Stimulated activated CD4-positive, alpha-beta T cell treated with anti-CD3 and anti-CD28 coated beads, Interleukin-15, amount 100 ng/mL, for 48 hours (primary cell): Measurements from ENCODE around the gene SCAANT1.

Experiments used
- DNase-seq, 2 donors: peaks; one replicate each; pipeline ENCODE4 v3.0.0-alpha.2; 2020; ENCODE audit warnings: low read depth in 2 of 2

SCAANT1 gene

DNA sequence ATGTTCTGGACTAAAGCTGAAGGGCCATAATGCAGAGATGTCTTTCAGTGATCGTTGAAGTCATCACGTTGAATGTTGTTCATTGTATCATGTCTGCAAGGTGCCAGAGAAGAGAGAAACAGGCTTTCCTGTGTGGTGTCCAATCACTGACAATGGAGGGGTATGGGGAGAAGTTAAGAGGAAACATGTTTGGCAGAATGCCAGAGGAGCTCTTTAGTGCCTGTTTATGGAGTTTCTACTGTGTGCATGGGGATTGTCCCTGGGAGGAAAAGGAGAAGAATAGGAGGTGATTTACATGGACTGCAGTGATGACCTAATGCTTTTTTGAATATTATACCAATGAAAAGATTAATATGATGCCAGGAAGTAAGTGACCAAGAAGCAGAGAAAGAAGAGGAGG lies 11.7 kb downstream of the SCAANT1 start:
- DNase-seq, result no peak

DNA sequence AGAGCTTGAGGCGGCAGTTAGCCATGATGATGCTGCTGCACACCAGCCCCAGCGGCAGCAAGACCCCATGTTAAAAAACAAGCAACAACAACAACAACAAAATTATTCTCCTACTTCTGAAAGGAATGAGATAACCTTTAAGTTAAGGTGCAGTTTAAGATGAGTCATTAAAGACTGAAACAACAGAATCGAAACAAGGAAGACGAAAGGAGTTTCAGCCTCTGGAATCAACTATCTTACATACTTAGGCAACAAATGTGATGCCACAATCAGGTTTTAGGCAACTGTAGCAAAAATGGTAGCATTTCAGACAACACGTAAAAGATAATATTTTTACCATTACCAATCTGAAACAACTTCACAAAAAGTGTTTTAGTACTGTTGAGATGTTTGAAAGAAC lies 12.2 kb downstream of the SCAANT1 start:
- no peak for DNase-seq

DNA sequence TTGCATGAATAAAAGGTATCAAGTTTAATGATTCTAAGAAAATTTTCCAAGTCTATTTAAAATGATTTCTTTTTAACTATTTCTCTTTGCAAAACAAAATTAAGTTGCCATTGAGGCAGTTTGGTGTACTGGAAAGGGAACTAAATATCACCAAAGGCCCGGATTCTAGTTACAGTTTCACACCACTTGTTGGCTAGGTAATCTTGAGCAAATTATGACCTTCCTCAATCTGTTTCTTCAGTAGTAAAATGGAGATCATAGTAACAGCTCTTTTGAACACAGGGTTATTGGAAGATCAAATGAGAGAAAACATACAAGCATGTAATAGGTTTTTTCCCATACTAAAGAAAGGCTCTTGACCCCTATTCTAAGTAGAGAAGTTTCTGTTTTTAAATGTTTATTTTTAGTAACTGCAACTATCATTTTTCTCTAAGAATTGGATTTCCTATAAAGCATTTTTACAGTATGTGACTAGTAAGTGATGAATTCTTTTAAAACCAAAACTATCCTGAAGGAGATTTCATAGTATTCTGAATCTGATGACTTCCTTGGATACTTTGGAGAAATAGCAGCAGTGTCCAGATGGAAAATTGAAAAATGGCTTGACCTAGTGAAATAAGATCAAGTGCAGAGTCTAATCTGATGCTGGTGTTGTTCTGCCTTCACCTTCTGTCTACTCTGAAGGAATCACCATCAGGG lies 15.7 kb downstream of the SCAANT1 start:
- DNase-seq, result no peak

DNA sequence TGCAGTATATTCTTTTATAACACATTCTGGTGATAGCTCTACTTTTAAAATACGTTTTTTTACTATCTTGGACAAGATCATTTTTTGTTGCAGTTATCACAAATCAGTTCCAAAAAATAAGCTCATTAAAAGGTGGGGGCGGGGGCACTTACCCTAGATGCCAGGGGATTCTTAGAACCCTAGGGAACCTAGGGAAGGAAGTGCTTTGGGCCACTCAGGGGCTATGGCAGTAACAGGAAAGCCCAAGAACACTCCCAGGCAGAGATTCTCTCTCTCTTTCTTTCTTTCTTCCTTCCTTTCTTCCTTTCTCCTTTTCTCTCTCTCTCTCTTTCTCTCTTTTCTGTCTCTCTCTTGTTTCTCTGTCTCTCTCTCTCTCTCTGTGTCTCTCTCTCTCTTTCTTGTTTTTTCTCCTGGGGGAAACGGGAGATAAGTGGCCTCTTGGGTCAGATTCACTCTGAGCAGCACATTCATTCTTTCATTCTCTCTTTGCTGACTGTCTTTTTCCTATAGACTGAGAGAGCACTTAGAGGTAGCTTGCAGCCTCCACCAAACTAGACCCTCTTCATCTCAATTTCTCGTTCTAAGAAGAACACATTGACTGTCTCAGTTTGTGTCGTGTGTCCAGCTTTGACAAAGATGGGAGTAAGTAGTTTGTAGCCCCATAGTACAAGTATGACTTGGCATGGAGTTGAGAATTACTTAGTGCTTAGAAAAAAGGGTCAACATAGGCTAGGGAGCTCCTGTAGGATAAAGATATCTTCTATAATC lies 16.6 kb downstream of the SCAANT1 start:
- no peak for DNase-seq

DNA sequence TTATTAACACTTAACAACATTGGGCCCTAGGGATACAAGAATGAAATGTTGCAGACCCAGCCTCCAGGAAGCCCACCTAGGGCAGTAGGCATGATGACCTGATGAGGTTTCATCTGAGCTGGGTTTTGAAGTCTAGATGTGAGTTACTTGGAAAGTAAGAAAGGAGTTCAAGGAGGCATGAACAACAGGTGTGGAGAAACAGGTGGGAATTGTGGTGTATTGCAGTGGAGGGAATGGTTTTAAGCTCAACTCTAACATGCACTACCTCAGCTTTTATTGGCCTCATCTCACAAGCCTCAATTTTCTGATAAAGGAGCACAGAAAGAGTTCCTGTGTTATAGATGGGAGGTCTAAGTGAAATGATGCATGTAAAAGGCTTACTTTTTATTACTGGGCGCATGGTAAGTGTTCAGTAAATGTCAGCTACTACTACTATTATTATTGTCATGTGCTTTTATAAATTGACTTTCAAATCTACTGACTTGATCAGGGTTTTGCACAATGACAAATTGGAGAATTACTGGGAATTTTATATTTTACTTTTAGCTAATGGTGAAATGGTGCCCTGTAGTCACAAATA lies 19.3 kb downstream of the SCAANT1 start:
- no peak for DNase-seq

DNA sequence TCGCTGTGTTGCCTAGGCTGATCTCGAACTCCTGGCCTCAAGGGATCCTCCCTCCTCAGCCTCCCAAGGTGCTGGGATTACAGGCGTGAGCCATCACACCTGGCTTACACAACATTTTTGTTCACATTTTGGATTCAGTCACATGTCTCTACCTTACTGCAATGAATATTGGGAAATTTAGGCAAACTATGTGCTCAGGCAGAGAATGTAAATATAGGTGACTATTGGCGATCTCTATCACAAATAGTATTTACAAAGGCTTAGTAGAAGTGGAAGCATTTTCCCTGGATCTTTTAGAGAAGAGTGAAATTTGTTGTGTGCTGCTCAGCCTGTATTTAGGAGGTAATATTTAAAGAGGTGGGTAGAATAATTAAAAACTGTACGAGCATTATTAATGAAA lies 20.7 kb downstream of the SCAANT1 start:
- no peak for DNase-seq

DNA sequence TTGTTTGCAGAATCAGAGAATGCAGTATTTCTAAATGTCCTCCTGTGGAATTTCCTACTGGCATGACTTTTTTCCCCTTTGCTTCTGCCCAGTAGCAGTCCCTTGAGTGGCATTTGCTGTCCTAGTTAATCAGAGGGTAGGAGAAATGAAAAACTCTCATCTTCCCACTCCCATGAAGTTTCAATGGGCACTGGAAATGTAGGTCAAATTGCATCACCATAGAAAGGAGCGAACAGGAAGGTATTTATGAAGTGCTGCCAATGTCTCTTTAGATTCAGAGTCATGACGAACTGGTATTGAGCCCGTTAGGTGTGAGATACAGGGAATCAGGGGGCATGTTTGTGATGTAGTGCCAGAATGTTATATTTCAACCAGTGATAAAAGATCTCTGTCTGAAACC lies 25.3 kb downstream of the SCAANT1 start:
- DNase-seq, result no peak

DNA sequence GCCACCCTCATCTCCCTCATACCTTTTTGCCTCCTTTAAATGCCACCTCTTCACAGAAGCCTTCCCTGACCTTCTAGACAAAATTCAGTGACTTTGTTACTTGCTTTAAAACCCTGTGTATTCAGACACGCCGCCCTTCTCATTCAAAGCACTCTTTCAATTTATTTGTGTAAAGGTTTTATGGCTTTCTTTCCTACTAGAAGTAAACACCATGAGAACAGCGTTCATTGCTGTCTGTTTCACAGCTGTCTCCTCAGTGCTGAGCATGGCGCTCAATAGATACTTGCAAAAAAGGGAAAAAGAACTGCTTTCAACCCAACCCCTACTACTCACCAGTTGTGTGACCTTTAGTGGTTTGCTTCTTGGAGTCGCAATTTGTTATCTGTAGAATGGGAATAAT lies 31.5 kb downstream of the SCAANT1 start:
- no peak for DNase-seq

DNA sequence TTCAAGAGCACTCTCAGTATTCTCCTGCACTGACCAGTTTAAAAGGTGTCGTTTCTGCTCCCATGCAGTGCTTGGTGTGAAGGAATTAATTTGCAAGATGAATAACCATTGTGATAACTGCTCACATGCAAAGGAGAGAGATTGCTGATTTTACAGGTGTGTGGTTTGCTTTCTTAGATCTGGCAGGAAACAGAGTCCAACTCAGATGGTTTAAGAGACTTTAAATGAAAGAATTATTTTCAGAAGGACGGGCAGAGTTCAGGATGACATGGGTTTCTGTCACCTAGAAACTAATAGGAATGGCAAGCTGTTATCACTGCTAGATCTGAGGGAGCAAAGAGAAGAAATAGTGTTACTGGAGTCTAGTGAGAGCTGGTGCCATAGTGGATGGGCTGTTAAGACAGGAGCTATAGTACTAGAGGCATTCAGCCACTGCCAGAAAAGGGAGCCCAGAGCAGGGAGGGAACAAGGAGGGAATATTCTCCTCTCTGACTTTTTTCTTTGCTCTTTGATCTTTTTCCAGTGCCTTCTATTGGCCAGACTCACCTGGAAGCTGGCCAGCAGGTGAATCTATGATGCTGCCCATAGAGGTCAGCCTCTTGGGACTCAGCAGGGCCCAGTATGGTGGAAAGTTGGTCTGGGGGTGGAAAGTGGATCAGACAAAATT lies 33.7 kb downstream of the SCAANT1 start:
- no peak for DNase-seq

DNA sequence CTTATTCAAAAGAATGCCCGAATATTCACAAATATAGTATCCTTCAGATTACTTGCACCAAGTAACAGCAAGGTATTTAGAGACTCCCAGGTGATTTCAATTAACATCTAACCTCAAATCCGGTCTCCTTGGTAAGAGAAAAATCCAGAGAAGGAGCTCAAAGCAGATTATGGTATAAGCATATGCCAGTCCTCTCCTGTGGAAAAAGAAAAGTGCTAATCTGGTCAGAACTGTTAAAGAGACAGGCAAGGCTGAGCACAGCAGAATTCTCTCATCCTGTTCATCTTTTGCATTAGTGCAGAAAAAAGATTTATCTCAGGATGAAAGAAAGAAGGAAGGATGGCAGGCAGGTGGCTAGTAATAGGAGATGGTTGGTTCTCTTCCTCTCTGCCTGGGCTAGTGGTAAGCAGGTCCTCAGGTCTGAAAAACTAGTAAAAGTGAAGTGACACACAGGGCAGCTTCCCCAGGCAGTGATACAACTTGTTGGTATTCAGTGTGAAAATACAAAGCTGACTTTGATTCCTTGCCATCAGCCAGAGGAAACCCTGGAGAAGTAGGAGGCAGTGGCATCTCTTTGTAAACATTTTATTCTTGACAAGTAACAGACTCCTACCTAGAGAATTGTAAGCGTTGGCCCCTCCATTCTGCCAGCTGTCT lies 34.3 kb downstream of the SCAANT1 start:
- no peak for DNase-seq

DNA sequence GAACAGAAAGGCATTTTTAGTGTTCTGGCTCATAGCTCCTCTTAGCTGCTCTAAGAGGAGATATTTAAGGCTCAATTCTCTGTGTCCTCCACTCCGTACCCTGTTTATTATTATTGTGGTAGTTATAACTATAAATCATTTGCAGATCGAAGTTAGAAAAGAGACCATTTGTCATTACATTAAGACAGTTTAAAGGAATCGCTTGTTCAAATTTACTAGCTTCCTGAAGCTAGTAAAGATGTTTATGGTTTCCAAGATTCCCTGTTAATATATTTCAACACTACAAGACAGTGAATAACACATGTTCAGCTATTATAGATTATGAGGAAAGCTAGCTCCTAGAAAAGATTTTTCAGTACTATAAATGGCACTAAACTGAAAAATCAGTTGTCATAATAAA lies 35.9 kb downstream of the SCAANT1 start:
- no peak for DNase-seq

DNA sequence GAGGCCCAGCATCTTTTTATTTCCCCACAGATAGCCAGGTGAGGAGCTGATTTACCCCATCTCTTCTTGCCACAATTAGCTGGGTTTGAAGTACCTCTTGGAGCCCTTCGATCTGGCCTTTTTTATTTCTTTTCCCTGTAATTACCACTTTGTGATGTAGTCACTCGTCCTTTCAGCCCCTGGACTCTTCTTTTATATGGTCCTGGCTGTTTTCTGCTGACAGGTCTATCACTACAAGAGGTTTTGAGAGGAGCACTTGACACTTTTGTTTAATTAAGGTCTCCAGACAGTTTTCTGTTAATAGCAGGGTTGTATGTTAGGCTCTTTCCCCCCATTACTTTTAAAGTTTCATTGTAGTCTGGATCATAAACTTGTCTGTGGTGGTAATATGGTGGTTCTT lies 36.7 kb downstream of the SCAANT1 start:
- DNase-seq, result no peak

DNA sequence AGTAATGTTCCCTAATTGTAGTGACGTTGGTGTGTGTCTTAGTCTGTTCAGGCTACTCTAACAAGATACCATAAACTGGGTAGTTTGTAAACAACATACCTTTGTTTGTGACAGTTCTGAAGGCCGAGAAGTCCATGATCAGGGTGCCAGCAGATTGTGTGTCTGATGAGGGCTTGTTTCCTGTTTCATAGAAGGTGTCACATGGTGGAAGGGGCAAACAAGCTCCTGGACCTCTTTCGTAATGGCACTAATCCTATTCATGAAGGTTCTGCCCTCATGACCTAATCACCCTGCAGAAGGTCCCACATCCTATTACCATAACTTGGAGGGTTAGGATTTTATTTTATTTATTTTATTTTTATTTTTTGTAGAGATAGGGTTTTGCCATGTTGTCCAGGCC lies 37.4 kb downstream of the SCAANT1 start:
- no peak for DNase-seq

DNA sequence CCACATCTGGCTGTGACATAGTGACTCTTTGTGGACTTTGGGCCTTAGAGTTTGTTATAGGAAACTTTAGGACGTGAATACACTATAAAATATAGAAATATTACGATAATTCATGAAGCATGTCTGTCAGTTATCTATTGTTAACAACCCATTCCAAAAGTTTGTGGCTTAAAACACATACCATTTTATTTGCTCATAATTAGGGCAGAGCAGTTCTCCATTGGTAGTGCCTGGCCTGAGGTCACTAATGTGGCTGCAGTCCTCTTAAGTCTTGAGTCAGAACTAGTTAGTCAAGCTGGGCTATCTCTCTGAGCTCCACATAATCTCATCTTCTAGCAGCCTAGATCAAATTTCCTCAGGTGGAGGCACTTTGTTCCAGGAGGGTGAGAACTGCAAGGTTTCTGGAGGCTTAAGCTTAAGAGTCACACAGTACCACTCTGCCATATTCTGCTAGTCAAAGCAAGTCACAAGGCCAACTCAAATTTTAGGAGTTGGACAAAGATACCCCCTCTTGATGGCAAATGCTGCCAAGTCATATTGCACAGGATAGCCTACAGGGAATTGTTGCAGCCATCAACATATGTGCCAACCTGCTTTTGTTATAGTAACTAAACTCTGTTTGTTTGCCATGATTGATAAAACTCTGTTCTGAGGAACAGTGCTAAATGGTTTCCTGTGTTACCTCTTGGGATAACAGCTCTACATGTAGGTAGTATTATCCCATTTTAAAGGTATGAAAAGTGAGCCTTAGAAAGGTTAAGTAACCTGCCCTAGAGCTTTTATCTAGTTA lies 39.9 kb downstream of the SCAANT1 start:
- DNase-seq, result no peak

DNA sequence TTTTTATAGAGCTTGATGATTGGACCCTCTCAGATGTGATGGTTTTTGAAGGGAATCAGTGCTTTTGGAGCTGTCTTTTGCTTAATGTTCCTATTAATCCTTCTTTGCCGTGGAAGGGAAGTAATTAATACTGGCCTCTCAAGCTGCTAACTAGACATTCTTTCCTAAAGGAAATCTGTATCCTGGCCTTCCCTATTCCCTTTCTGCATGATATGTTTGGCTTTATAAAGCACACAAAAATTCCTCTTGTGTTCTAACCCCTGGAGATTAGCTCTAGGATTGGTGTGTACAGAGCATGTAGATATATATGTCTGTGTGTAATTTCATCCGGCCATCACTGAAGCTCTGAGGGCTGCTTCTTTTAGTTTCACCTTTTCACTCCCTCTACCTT lies 41.6 kb downstream of the SCAANT1 start:
- DNase-seq, result no peak

DNA sequence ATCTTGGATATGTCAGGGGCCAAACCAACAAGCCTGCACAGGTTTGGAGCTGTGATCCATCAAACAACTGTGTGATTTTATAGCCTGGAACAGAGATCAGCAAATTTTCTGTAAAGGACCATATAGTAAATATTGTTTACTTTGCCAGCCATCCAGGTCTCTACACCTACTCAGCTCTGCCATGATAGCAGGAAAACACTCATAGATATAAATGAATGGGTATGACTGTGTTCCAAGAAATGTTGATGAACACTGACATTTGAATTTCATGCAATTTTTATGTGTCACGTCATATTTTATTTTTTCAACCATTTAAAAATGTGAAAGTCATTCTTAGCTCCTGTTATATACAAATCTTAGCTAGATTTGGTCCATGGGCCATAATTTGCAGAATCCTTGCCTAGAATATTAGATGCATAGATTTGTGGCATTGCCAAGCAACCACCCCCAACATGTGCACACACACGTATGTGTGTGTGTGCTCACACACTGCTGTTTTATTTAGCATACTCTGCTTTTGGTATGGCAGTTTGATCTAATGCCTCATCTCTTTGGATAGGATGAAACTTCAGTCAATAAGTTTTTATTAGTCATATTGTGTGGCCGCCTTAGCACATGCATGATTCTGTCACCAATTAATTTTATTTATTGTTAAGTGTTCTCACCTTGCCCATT lies 42.1 kb downstream of the SCAANT1 start:
- DNase-seq, result no peak

DNA sequence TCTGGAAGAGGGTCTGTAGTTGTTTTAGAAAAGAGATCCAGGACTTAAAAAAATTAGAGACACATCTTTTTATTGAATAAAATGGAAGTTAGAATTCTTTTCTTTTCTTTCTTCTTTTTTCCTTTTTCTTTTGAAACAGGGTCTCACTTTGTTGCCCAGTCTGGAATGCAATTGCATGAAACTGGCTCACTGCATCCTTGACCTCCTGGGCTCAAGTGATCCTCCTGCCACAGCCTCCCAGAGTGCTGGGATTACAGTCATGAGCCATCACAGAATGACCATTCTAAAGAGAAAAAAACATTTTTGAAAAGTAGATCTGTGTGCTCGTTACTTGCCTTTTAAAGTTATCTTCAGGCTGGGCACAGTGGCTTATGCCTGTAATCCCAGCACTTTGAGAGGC lies 45.0 kb downstream of the SCAANT1 start:
- DNase-seq, result no peak

DNA sequence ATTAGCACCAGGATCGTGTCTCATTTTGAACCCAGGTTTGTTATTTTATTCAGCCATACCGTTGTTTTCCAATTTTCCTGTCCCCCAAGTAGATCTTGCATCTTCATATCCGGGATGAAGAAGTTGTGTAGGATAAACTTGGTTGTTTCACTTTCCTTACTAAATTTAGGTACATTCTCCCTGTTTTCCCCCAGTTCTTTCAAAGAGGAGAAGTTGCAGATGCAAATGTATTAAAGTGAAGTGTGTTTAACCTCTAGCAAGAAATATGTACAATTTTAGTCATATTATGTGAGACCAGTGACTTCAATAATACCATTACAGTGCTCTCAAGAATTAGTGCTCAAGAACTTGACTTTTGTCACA lies 47.2 kb downstream of the SCAANT1 start:
- DNase-seq, result no peak

DNA sequence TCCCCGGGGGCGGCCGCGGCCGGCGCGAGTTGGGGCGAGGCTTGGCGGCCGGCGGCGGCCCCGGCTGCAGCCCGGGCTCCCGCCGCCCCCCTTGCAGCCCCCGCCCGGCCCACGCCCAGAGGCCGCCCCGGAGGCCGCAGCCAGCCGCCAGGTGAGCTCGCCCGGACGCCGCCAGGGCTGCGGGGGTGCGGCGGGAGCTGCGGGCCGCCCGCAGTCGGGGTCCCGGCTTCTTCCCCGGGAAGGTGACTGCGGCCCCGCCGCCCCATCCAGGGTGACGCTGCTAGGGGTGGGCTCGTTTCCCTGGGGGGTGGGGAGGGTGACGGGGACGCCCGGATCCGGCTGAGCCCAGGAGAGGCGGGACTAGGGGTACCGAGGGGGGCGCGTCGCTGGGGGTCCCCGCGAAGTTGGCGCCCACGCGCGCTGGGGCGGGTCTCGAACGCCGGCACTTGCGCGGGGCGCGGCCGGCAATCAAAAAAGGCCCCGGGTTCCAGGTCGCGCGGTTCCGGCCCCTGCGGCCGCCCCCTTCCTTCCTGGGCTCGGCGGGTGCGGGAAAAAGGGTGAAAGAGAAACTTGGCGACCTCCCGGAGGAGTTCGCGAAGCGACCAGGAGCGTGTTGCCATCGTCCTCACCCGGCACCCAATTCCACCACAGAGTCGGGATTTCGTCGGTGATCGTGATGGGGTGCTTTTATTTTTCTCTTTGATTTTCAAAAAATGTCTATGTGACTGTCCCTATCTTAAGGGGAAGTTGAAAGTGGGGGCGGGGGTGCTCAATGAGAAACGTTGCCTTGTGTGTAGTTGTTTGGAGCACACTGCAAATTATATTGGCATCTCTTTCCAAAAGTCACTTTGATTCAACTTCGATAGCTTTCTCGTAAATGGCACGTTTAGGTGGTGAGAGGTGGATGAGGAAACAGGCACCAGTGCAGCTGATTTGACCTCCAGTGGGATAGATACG lies 47.9 kb downstream of the SCAANT1 start:
- DNase-seq, result peak; percentile 0 to 14
